Endothelial cell of hepatic sinusoid (primary cell): ENCODE results near the gene IRAK3.

Experiments
- in situ Hi-C: cut with HindIII; loops from 2 replicates; pipeline ENCODE4 v1.10.0; 2017; ENCODE audit warnings: low sequenced_read_pairs

Gene IRAK3

DNA sequence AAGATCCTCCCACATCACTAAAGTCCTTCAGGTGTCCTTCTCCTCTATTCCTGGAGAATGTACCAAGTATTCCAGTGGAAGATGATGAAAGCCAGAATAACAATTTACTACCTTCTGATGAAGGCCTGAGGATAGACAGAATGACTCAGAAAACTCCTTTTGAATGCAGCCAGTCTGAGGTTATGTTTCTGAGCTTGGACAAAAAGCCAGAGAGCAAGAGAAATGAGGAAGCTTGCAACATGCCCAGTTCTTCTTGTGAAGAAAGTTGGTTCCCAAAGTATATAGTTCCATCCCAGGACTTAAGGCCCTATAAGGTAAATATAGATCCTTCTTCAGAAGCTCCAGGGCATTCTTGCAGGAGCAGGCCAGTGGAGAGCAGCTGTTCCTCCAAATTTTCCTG, 58.7 kb downstream of the IRAK3 start:
- in situ Hi-C loops = no loop called here

DNA sequence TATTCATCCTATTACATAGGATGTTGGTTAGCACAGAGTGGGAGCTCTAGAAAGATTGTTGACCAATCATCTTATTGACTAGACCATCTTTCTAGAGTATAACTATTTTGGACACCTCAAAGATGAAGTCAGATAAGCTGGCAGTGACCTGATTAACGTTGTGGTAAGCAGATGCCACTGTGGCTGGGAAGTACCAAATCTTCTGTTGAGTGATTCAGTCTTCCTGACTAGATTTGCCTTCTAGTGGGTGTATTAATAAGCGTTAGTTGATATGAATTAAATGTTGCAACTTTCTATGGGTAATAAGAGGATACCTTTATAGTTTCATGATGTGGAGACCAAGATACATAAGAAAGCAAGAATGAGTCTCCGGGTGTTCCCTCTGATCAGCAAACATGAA, 62.0 kb downstream of the IRAK3 start:
- in situ Hi-C loops = no loop called here

DNA sequence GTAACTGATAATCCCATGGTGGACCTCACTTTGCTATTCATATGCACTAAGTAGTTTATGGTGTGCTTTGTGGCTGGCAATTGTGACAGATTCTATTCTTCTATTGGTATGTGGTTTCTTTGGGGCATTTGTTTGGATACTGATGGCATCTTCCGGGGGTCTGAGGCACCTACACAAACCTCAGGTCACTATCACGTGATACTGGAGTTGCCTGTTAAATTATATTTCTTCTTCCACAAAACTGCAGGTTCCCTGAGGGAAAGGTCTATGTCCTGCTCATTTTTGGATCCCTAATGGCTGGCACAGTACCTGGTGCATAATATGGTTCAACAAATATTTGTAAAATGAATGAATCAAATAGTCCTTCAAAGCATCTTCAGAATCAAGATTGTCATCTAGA, 63.8 kb downstream of the IRAK3 start:
- in situ Hi-C loops = no loop called here

DNA sequence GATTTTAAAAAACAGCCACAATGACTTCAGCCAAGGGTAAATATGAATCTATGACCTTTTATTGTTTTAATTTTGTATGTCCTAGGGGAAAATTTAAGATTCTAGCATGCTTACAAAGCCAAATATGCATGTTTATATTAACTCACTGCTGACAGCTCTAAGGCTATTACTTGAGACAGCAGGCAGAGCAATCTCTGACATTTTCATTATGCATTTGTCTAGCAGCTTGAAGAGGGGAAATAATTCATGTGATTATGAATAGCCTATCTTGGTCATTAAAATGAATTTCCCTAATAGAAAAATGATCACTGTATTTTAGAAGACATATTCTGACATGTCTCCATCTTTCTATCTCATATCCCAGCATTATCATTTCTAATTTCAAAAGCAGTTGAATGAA, 66.7 kb downstream of the IRAK3 start:
- in situ Hi-C loops = no loop called here

DNA sequence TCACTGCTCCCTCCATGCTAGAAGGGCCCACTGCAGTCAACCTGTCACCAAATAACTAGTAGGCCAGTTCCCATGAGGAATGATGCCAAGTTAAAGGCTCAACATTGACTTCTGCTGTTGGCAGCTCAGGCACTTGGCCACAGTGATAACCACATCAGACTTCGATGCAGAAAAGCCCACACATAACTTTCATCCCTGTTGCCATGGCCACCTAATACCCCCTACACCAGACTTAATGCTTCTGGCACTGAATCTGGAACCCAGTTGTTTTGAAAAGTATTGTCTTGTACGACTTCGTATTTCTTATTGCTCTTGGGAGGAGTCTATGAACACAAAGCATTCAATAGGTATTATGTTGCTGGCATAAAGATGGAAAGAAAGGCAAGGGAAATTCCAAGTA, 69.0 kb downstream of the IRAK3 start:
- in situ Hi-C loops = no loop called here

DNA sequence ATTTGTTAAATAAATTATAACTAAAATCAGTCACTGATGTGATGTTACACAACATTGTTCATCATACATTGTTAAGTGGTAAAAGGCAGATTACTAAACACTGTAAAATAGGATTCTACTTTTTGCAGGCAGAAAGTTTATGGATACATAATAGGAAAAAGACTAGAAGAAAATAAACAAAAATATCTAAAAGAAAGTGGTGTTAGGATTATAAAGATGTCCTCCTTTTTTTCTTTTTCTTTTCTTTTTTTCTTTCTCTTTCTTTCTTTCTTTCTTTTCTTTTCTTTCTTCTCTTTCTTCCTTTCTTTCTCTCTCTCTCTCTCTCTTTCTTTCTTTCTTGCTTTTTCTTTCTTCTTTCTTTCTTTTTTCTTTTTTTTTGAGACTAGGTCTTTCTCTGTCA, 73.7 kb downstream of the IRAK3 start:
- in situ Hi-C loops = no loop called here

DNA sequence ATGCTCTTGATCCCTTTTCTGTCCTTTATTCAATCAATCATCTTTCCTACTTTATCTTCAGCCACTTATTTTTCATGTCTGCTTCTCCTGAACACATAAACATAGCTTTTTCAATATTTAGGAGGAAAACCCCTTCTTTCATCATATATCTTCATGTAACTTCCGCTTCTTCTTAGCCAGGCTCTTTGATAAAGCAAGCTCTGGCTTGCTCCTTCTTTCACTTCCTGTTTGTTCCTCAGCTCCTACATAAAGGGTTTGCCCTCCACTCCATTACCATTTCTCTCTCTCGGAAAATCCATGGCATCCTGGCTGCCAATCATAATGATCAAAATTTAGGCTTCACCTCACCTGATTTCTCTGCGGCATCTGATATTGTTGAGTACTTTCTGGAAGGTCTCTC, 79.5 kb downstream of the IRAK3 start:
- in situ Hi-C loops = no loop called here

DNA sequence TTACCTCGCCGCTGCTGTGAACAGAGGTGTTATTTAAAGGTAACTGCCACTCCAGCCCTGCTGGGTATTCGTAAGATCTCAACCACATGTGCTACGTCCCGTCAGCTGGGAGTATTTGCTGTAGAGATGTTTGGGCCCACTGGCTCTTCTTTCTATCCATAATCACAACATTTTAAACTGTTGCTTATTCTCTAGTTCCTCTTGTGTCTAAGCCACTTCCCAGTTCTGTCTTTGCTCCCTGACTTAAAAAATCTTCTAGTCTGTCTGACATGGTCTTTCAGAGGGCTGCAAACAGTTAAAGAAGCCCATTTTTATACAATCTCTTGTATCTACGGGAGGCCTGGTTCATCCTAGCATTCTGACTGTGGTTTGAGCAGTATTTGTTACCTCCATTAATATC, 80.1 kb downstream of the IRAK3 start:
- in situ Hi-C loops = no loop called here

DNA sequence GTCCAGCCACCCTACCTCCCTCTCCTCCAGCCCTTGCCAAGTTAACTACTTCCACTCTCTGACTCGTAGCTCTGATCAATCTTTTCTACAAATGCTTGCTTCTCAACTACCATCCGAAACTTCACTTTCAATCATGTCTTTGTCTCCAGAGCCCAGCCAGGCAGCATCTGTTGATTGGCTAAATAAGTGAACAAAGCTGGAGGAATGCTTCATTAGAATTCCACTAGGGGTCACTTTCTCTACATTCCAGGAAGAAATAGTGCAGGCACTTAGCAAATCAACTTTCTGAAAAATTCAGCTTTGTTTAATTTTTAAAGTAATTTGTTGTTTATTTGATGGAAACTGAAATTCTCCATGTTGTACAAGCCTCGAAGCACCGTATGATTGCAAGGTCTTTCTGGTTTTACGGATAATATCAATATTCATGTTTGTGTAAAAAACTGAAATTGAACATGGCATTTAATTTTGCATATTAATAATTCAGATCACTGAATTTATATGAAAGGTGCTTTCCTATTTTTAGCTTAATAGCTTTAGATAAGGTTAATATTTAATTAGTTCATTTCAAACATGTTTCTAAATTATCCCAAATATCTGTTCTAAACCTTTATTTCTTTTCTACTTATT, 80.9 kb downstream of the IRAK3 start:
- in situ Hi-C loops = no loop called here

DNA sequence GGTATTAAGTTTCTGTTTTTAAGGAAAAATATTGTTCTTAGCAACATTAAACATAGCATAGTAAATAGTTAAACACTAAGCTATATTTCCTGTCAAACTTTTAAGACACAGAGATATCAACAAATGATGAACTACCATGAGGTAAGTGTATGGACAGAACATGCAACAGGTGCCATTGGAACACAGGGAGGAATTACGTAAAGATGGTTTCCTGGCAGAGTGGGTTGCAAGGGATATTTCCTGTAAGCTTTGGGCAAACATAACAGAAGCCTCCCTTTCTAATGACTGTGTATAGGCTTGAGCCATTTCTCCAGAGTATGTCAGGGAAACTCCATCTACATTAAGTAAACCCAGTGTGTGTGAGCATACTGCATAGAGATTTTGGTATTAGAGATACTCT, 81.6 kb downstream of the IRAK3 start:
- in situ Hi-C loops = no loop called here

DNA sequence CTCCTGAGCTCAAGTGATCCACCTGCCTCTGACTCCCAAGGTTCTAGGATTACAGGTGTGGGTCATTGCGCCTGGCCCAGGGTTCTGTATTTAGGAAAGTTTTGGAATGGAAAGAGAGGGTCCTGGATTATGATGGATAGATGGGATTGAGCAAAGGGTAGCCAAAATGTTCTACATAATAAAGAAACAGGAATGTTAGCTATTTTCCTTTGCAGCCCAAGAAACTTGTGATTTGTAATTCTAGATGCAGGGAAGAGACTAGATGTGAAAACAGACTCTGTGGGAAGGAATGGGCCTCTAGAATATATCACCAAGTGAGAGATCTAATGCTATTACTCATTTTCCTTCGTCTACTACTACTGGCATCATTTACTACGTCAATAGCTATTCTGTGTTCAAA, 83.6 kb downstream of the IRAK3 start:
- in situ Hi-C loops = no loop called here

DNA sequence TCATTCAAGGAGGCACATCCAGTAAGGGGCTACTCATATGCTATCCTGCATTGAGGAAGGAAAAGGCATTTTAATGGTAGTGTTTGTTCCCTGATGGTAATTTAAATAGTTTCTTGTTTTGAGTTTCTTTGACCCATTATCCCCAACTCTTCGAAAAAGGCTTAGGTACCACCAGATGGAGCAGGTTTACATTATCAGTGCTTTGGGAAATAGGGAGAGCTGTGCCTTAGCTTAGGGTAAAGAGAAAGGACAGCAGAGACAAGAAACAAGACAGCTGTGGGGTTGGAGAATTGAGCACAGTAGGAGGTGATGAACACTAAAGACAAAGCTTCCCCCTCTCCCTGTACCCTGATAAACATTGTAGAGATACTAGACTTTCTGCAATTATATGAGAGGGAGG, 84.1 kb downstream of the IRAK3 start:
- in situ Hi-C loops = no loop called here

DNA sequence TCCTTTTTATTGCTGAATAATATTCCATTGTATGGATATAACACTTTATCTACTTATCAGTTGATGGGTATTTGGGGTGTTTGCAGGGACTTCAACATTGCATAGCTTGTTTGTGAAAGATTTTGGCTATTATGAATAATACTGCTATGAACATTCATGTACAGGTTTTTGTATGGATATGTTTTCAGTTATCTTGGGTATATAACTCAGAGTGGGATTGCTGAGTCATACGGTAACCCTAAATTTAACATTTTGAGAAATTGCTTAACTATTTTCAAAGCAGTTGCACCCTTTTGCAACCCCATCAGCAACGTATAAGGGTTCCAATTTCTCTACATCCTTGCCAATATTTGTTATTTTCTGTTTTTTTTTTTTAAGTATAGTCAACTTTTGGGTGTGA, 86.0 kb downstream of the IRAK3 start:
- in situ Hi-C loops = no loop called here

DNA sequence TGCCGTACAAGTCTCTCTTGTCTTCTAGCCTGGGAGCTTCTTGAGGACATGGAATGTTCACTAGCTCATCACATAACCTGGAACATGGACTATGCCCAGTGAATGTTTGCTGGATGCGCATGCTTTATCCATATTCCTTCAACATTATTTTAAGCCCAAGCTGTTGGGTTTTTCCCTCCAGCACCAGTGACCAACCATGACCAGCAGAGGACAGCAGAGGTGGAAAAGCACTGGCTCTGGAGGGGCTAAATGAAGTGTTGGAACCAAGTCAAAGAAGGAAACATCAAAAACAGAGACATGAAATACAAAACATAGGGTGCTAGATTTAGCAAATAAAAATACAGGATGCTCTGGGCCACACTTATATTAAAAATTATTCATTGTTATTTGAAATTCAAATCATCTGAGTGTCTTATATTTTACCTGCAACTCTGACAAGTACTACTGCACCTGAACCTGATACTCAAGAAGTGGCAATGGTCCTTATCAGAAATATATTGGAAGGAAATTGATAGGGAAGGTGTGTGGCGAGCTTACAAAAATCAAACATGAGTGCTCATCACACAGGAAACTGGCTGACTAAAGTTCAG, 90.2 kb downstream of the IRAK3 start:
- in situ Hi-C loops = no loop called here

DNA sequence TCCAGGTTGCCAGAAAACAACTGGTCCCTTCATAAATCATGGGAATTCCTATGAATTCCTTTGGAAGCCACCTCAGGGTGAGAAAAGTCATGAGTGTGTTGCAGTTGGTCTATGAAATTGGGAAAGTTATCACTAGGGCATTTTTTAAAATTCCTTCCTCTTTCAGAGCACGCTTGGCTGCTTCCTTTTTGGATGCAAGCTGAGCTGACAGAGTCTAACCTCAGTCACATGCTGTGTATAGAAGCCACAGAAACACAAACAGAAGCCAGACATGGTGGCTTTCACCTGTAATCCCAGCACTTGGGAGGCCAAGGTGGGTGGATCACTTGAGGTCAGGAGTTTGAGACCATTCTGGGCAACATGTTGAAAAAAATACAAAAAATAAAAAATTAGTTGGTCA, 91.5 kb downstream of the IRAK3 start:
- in situ Hi-C loops = no loop called here

DNA sequence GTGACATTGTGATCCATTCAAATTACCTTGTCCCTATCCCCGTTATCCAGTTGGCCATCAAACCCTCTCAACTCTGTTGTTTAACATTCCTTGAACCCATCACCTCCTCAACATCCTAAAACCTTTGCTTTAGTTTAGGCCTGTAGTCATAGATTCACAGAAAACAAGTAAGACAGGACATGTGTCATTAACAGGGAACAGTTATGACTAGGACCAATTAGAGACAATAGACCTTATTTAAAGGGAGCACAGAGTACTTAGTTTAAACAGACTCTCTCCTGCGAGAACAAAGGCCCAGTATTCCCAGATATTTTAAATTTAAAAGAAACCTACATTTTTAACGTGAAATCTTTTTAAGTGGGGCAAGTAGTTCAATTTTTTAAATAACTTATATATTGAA, 93.2 kb downstream of the IRAK3 start:
- in situ Hi-C loops = no loop called here

DNA sequence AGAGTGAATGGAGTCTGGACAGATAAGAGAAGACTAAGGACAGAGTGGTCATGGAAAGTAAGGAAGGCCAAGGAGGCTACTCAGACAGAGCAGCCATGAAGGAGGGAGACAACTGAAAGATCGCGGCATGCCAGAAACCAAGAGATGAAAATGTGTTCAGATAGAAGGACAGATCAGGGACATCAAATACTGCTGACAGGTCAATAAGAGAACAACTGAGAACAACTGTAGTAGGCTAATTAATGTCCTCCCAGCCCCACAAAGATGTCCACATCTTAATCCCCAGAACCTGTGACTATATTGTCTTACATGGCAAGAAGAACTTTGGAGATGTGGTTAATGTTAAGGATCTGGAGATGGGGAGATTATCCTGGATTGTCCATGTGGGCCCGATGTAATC, 98.3 kb downstream of the IRAK3 start:
- in situ Hi-C loops = no loop called here

DNA sequence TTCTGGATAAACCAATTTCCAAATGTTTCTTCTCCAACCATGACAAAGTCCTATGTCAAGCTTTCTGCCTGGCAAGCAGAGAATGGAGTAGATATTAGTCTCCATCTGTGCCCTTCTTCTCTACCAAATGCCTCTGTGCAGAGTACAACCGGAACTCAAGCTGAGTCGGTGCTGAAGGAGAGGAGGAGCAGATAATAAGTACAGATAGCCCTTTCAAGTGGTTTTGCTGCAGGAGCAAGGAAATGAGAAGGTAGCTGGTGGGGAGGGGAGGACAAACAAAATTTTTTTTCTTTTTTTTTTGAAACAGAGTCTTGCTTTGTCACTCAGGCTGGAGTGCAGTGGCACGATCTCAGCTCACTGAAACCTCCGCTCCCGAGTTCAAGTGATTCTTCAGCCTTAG, 99.1 kb downstream of the IRAK3 start:
- in situ Hi-C loops = no loop called here

DNA sequence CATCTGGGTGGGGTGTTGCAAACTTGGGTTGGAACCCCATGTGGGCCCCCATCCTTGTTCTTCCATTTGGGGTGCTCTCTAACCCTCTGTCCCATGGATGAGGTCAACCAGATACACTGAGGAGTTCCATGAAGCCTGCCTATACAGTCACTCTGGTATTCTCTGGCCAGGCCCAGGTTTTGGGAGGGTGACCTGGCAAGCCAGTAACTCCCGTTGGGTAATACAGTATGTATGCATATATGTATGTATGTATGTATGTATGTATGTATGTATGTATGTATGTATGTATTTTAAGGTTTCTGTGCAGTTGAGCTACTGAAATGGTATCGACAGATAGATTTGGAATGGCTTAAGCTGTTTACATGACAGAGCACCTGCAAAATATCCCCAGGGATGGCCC, 100.5 kb downstream of the IRAK3 start:
- in situ Hi-C loops = no loop called here

DNA sequence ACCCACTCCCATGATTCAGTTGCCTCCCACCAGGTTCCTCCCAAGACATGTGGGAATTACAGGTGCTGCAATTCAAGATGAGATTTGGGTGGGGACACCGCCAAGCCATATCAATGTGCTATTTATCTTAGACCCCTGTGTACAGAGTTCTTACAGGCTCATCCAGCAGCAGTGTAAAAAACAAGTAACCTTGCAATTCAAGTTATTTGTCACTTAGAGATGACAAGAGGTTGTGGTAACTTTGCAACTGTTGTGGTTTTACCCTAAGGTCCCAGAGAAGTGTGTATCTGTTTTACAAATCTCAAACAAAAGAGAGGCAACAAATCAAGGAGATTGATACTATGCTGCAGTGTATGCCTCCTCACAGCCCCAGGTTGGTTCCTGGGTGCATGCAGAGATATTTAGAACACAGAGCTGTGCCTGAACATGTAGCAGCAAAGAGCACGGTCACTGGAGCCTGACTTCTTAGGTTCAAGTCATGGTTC, 101.7 kb downstream of the IRAK3 start:
- in situ Hi-C loops = no loop called here

DNA sequence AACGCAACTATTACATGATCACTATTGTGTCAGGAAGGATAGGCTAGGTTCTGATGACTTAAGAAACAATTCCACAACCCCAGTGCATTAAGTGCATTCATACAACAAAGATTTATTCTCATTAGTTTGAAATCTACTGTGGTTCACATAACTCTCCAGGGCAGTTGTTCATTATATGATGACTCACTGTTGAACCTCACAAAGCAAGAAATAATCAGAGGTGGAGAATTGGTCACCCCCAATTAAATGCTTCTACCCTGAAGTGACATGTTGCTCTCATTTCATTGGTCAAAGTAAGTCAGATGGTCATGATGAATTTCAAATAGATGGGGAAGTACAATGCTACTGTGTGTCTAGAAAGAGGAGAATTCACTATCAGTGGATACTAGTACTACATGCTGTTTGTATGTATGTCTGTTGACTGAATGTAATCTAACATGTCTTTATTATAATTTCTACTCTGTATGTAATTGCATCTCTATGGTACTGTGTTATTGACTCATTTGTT, 107.2 kb downstream of the IRAK3 start:
- in situ Hi-C loops = no loop called here

DNA sequence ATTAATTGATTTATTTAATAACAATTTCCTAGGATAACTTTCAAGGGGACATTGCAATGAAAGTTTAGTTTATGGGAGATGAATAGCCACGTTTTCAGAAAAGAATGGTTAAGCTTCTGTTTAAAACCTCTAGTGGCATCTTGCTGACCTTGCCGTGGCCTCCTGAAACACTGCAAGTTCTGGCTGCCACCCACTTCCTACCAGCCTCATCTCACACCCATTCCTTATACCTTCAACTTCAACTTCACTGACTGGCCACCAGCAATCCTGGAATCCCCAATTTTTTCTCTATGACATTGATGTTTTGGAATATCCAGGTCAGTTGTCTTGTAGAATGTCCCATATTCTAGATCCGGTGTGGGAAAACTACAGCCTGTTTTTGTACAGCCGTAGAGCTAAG, 108.1 kb downstream of the IRAK3 start:
- in situ Hi-C loops = no loop called here

DNA sequence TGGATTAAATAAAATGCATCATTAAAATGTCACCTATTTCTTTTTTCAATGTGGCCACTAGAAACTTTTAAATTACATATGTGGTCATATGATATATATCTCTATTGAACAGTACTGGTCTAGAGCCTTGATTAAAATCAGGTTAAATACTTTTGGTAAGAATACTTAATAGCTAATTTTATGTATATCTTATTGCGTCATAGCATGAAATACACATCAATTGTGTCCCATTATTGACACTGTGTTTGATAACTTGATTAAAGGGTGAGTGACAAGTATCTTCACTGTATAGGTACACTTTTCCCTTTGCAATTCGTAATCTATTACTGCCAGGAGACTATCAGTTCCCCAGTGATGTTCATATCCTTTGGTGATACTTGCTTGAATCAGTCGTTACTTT, 108.9 kb downstream of the IRAK3 start:
- in situ Hi-C loops = no loop called here
